Measurements from ENCODE around the gene TCP10L. TPM values are rescaled to one million over a fixed set of nuclear protein-coding genes. Genes with fewer than 3 reads are reported as not detected.
"Not testable (repeated sequence)": the region's sequence is repeated elsewhere in the genome, so short reads cannot be mapped to it uniquely, and the experiment has no call there.

Gene TCP10L
- total and polyA plus RNA-seq, 4 donors: 1.4 to 2.3 (median 1.5) TPM; not detected in 1

DNA sequence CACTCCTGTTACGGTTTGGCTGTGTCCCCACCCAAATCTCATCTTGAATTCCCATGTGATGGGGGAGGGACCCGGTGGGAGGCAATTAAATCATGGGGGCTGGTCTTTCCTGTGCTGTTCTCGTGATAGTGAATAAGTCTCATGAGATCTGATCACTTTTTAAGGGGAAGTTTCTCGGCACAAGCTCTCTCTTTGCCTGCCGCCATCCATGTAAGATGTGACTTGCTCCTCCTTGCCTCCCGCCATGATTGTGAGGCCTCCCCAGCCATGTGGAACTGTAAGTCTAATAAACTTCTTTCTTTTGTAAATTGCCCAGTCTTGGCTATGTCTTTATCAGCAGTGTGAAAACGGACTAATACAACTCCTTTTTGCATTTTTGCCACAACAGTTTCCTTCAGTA is 54.5 kb downstream of the TCP10L start:
- DNase-seq; ATAC-seq (ENCODE audit: low FRiP score); intact Hi-C loops (cut with DNase I); H3K27me3 ChIP-seq (ENCODE audit: control insufficient read depth in 1 of 2, insufficient read depth in 2 of 2, low read length in 1 of 2); H3K27ac ChIP-seq (ENCODE audit: low read depth in 1 of 2, low read length in 2 of 2); H3K36me3 ChIP-seq (ENCODE audit: control insufficient read depth in 1 of 2, insufficient read depth in 2 of 2, low read length in 1 of 2); H3K9me3 ChIP-seq (ENCODE audit: control insufficient read depth, low read length); H3K4me1 ChIP-seq (ENCODE audit: control insufficient read depth in 1 of 2, insufficient read depth in 2 of 2, low read length in 2 of 2); H3K4me3 ChIP-seq (ENCODE audit: low read length in 2 of 2): not testable (repeated sequence)
- WGBS, 2 donors: 91 to 92% methylated on average over 7 of the region's 7 CpGs

GRCh38 chr21:32529679-32530078 is 55.6 kb downstream of the TCP10L start:
- Histone ChIP-seq H3K27ac (ENCODE audit: low read depth in 1 of 2, low read length in 2 of 2) (no peak overlapping the region), H3K36me3 (ENCODE audit: control insufficient read depth in 1 of 2, insufficient read depth in 2 of 2, low read length in 1 of 2) (peaks cover 0 to 6% of the 10 kb centered on the region in 2 donors), H3K4me1 (ENCODE audit: control insufficient read depth in 1 of 2, insufficient read depth in 2 of 2, low read length in 2 of 2) (no peaks in the 10 kb centered on the region), H3K9me3 (ENCODE audit: control insufficient read depth, low read length) (no peaks in the 10 kb centered on the region), H3K4me3 (ENCODE audit: low read length in 2 of 2) (no peak overlapping the region), H3K27me3 (ENCODE audit: control insufficient read depth in 1 of 2, insufficient read depth in 2 of 2, low read length in 1 of 2) (no peaks in the 10 kb centered on the region)
- WGBS, 2 donors: 74 to 78% methylated on average over 4 of the region's 4 CpGs
- DNase-seq (no peak), ATAC-seq (ENCODE audit: low FRiP score) (no peak)
- intact Hi-C loops (cut with DNase I): no loop called here

DNA sequence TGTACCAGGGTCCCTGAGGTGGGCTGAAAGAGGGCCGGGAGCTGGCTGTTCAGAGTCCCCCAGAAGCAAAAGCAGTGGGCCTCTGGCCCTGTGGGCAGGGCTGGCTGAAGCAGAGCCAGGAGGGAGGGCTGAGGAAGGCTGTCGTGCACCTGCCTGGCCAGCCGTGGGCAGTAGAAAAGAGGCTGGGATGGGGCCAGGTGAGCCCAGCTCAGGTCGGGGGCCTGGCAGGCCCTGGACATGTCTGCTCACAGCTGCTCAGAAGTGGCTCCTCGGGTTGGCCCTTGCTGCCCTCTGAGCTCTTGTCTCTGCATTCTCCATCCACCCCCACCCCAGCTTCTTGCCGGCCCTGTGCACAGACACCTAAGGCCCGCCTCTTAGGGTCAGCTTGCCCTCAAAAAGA is 60.0 kb downstream of the TCP10L start:
- no peaks in the 10 kb centered on the region for H3K27me3 ChIP-seq (ENCODE audit: control insufficient read depth in 1 of 2, insufficient read depth in 2 of 2, low read length in 1 of 2)
- 86 to 89% methylated on average over 7 of the region's 7 CpGs for WGBS, 2 donors
- ATAC-seq (ENCODE audit: low FRiP score) (no peak), DNase-seq (no peak)
- H3K4me1 ChIP-seq (ENCODE audit: control insufficient read depth in 1 of 2, insufficient read depth in 2 of 2, low read length in 2 of 2): no peaks in the 10 kb centered on the region
- H3K4me3 ChIP-seq (ENCODE audit: low read length in 2 of 2): no peak overlapping the region
- intact Hi-C loops (cut with DNase I): no loop called here
- no peak overlapping the region for H3K27ac ChIP-seq (ENCODE audit: low read depth in 1 of 2, low read length in 2 of 2)
- no peaks in the 10 kb centered on the region for H3K36me3 ChIP-seq (ENCODE audit: control insufficient read depth in 1 of 2, insufficient read depth in 2 of 2, low read length in 1 of 2)
- no peaks in the 10 kb centered on the region for H3K9me3 ChIP-seq (ENCODE audit: control insufficient read depth, low read length)

- WGBS, 2 donors: 33 to 37% methylated on average over 8 of the region's 8 CpGs
- Histone ChIP-seq H3K27me3 (ENCODE audit: control insufficient read depth in 1 of 2, insufficient read depth in 2 of 2, low read length in 1 of 2) (no peaks in the 10 kb centered on the region), H3K4me1 (ENCODE audit: control insufficient read depth in 1 of 2, insufficient read depth in 2 of 2, low read length in 2 of 2) (no peaks in the 10 kb centered on the region), H3K9me3 (ENCODE audit: control insufficient read depth, low read length) (no peaks in the 10 kb centered on the region), H3K4me3 (ENCODE audit: low read length in 2 of 2) (no peak overlapping the region), H3K27ac (ENCODE audit: low read depth in 1 of 2, low read length in 2 of 2) (peak overlapping the region; percentile 32 to 34), H3K36me3 (ENCODE audit: control insufficient read depth in 1 of 2, insufficient read depth in 2 of 2, low read length in 1 of 2) (no peaks in the 10 kb centered on the region)
- intact Hi-C loops (cut with DNase I): no loop called here
- ATAC-seq (ENCODE audit: low FRiP score): peak; percentile 34
- DNase-seq: peak; percentile 52 to 81
These were observed 61.2 kb downstream of the TCP10L start for GRCh38 chr21:32523988-32524719.

Other genes starting within 250 kb of the TCP10L start
- gene URB1, start 192.5 kb downstream of the TCP10L start, total RNA-seq: 10 to 100 TPM; 21.2 to 34.2 TPM
- 1 to 10 TPM; 2.0 to 4.7 TPM for gene URB1, start 192.5 kb downstream of the TCP10L start, polyA plus RNA-seq
- gene EVA1C, start 172.8 kb downstream of the TCP10L start, total RNA-seq: 10 to 100 TPM; 48.6 to 72.6 TPM
- 100 to 1,000 TPM in 1 of 2 donors, 10 to 100 TPM in 1; 40.9 to 105 TPM for gene EVA1C, start 172.8 kb downstream of the TCP10L start, polyA plus RNA-seq
- 10 to 100 TPM; 20.4 to 26.9 TPM for gene CFAP298, start 26.9 kb upstream of the TCP10L start, total RNA-seq
- gene CFAP298, start 26.9 kb upstream of the TCP10L start, polyA plus RNA-seq: 10 to 100 TPM; 23.2 to 31.4 TPM
- gene SYNJ1, start 142.5 kb upstream of the TCP10L start, total RNA-seq: 10 to 100 TPM; 14.3 to 27.4 TPM
- gene SYNJ1, start 142.5 kb upstream of the TCP10L start, polyA plus RNA-seq: 10 to 100 TPM in 1 of 2 donors, 1 to 10 TPM in 1; 8.0 to 13.3 TPM
- 10 to 100 TPM; 31.7 to 47.0 TPM for gene PAXBP1, start 186.2 kb upstream of the TCP10L start, total RNA-seq
- gene PAXBP1, start 186.2 kb upstream of the TCP10L start, polyA plus RNA-seq: 10 to 100 TPM in 1 of 2 donors, 1 to 10 TPM in 1; 5.1 to 18.4 TPM